Right hindlimb (tissue), 1 donor: ENCODE measurements around the gene RAB8B.
"Not testable (repeated sequence)": the region's sequence is repeated elsewhere in the genome, so short reads cannot be mapped to it uniquely, and the experiment has no call there.

ENCODE experiments used
- DNase-seq: peaks from one replicate; pipeline ENCODE4 v3.0.0-alpha.2; 2018

RAB8B gene

DNA sequence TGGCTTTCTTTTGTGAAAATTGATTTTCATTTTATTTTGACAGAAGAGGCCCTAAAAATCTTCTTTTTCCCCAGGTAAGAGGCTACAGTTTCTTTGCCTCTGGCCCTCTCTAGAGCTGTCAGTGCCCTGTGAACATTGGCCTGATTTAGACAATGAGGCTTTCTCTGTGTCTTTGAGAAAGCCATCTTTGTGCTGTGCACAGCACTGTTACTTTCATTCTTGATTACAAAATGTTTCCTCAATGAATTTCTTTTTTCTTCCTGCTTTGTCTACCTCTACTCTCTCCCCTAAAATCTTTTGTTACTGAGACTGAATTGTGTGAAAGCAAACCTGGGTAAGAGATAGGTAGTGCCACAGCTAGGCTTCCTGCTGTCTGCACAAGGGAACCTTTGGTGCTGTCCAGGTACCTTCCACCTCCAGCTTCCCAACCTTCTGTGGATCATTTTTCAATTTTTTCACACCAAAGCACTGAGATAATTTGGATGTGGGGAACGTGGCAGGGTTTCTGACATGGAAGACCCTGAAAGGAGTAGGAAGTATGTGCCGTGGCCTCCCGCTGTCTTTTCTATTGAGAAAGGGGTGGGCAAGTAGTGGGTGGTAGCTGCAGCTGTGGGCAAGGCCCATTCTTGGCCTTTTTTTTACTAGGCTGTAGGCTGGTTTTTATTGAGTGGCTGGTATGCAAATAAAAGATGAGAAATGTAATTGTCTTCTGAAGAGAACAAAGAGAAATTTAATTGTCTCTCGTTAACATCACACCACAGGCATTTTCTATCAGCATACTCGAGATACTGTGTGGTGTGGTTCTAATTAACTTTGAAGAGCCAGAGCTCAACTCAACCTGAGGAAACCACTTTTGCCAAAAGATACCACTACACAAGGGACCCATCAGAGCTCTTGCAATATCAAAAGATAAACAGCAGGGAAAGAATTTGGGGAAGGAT, 21.0 kb downstream of the RAB8B start:
- DNase-seq: no peak

DNA sequence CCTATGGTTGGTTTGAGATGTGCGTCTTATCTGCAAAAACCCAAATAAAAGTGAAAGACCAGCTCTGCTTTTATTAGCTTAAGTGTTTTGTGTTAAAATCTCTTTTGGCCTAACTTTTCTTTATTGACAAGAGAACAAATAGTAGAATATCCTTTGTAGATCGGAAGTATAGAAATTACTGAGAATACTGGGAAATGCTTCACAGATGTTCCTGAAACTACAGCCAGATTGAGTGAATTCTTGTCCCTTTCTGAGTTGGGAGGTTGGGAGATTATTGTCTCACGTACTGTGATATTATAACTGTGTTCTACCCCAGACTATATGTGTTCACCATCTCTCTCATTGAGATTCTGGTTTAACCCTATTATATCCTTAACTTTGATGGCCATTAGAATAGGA, 21.7 kb downstream of the RAB8B start:
- no peak for DNase-seq

DNA sequence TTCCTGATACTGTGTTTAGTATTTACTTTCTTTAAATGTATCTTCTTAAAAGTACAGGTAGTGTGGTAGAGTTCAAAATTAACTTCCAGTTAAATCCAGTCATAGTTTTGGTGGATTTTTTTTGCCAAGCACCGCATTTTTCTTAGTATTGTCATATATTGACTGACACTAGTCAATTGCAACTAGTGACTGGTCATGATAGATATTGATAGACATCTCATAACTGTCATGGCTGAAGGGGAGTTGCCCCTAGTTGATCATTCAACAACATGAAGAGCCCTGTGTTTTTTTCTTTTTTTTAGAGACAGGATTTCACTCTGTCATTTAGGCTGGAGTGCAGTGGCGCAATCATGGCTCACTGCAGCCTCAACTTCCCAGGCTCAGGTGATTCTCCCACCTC, 22.1 kb downstream of the RAB8B start:
- DNase-seq: no peak

DNA sequence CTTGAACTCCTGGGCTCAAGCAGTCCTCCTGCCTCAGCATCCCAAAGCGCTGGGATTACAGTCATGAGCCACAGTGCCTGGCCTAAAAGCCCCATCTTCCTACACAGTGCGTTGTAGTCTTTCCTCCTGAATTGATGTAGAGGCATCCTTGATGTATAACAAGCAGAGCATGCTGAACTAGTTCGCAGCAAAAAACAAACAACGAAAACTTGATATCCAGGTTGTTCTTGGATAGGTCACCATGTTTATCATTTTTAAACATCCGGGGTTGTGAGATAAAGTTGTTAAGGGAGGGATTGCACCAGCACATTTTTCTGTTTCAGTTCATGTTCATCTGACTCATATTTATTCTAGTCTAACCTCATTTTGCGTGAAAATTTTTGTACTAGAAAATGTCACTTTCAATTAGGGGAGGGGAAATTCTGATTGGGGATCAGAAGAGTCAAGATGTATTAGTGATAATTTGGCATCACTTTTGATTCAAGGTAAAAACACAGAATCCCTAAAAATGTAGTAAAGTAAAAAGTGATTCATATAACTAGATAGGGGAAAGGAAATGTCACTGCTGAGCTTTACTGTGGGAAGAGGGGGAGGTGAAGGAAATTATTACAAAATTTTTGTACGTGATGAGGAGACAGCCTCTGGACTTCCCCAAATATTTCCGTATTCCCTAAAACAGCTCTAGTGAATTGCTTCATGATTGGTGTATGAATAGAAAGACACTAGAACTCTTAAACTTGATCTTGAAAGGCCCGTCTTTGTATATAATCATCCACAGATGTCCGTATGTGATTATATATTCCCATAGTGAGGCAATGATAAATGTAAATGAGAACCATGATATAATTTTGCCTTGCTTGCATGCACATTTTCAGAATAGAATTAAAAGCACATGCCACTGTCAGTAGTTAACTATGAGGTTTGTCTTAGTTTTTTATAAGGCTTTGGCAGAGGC, 22.9 kb downstream of the RAB8B start:
- DNase-seq: no peak

DNA sequence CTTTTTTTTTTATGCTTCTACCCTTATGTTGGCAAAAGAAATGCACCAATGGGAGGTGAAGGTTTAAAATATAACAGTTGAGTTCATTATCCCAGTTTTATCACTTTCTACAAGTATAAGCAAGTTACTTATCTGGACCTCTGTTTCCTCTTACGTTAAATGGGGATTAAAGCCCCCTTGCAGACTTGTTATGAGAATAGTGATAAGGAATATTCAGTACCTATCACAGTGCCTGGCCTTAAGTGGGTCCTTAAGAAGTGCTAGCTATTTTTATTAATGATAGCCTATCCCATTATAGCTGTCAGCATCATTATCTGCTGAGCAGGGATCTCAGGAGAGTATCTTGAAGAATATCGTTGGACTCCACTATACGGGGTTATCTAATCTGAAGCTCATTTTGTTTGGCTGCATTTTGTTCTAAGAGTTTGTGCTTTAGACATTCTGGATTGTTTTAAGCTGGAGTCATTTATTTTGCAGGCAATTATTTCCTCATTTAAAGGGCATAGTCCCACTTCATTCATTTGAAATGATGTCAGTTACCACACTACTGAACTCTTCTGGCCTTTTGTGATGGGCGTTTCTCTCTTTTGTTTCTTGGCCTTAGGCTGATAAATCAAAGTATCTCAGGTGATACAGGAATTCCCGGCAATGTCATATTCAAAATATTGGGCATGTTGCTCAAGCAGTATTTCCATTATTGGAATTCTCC, 28.8 kb downstream of the RAB8B start:
- no peak for DNase-seq

DNA sequence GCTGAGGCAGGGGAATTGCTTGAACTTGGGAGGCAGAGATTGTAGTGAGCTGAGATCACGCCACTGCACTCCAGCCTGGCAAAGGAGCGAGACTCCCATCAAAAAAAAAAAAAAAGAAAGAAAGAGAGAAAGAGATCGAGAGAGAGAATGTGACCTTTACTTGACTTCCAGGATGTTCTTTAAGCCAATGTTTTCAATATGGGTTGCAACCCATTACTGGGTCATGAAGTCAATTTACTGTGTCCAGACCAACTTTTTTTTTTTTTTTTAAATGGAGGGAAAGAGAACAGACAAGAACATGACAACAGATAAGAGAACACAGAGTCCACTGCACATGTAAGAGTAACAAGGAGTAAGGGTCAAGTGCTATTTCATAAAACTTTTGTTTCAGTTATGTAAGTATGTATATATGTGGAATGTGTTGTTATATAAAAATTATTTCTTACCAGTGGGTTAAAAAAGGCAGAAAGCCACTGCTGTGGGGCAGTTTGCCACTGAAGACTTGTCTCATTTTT, 29.8 kb downstream of the RAB8B start:
- no peak for DNase-seq

DNA sequence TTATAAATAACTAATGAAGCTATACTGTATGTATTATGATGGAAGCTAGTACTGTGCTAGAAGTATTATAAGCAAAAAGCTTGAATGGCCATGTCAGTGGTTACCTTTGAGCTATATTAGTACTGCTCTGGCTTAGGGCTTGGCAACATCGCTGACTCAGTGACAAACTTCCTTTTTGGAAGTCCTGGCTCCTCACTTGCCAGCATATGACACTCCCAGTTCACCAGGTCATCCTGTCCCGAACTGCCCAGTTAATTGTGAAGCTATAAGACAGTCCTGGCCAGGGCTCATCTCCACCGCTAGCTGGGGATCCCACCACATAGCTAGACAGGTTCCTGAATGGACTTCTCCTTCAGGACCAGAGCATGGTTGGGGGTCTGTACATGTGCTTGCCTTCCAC, 31.9 kb downstream of the RAB8B start:
- no peak for DNase-seq

DNA sequence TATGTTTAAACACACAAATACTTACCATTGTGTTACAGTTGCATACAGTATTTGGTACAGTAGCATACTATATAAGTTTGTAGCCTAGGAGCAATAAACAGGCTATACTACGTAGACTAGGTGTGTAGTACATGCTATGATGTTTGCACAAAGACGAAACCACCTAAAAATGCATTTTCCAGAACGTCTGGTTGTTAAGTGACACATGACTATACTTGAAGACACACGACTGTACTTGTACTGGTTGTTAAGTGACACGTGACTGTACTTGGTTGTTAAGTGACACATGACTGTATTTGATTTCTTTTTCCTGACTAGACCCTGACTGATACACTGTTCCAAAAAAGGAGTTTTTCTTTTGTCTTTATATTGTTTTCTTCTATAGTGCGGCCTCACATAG, 34.1 kb downstream of the RAB8B start:
- no peak for DNase-seq

DNA sequence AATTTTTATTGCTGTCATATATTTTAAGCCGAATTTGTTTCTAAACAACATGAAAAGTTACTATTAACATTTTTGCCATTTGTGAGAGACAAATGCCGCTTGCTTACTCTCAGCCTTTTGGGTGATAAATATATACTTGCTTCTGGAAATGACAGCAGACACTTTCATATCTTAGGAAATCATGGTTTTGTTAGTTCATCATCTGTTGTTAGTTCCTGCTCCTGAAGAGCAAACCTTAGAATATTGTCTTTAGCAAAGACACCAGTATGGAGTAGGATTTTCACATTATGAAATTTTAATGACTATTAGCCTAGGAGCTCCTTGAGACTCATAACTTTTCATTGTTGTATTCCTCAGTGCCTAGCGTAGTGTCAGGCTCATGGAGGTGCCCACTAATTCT, 36.0 kb downstream of the RAB8B start:
- DNase-seq: no peak

DNA sequence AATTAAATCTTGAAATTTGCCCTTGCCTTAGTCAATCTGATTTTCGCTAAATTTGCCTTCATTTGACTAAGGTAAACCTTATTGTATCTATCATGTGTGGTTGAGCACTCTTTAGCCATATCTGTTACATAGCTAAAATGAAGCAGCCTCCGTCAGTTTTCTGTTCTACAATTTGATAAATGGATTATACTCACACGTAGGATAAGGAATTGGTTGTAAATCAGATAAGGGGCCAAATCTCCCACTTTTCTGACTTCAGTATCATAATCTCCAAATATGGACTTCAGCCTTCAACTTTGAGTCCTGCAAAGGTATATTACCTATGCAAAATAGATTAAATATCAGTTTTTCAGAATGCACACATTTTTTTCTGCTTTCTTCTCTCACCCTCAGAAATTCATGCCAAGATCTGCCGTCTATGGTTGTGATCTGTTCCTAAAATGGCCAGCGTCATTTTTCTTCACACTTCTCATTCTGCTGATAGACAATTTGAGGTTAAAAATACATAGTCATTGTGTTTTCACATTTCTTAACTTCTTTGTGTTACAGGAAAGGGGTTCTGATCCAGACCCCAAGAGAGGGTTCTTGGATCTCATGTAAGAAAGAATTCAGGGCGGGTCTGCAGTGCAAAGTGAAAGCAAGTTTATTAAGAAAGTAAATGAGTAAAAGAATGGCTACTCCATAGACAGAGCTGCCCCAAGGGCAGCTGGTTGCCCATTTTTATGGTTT, 36.9 kb downstream of the RAB8B start:
- no peak for DNase-seq

DNA sequence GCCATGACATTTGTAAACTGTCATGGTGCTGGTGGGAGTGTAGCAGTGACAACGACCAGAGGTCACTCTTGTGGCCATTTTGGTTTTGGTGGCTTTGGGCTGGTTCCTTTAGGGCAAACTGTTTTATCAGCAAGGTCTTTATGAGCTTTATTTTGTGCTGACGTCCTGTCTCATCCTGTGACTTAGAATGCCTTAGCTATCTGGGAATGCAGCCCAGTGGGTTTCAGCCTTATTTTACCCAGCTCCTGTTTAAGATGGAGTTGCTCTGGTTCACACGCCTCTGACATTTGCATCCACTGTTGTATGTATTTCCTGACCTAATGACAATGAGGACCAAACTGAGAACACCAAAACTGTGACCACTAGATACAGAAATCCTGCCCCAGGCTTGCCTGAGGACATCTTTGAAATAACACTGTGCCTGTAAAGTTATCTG, 37.6 kb downstream of the RAB8B start:
- DNase-seq: no peak

DNA sequence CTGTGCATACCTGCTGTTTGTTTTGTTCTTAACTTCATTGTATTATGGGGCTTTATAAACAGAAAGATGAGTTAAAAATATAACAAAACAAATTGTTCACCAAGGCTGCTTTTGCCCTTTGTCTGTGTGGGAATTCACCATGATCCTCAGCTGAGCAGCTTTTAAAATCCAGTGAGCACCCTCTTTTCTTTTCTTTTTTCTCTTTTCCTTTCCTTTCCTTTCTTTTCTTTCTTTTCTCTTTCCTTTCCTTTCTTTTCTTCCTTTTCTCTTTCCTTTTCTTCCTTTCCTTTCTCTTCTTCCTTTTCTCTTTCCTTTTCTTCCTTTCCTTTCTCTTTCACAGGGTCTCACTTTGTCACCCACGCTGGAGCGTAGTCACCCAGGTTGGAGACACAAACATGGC, 38.3 kb downstream of the RAB8B start:
- DNase-seq: no peak

DNA sequence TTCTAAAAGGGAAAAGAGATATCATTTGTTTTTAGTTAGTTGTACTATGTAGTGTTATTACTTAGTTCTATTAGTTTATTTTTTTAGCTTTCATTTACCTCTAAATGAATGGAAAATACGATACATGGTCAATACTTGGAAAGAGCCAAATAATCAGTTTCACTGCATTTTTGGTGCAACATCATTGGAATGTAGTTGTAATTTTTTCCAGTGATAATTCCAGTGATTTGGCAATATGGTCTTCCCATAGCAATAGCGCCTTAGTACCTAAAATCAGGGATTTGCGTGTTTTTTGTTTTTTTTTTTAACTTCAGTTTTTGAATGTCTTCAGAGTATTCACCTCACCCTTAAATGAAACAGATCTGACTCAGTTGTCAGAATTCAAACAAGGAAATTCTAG, 41.8 kb downstream of the RAB8B start:
- DNase-seq: no peak

DNA sequence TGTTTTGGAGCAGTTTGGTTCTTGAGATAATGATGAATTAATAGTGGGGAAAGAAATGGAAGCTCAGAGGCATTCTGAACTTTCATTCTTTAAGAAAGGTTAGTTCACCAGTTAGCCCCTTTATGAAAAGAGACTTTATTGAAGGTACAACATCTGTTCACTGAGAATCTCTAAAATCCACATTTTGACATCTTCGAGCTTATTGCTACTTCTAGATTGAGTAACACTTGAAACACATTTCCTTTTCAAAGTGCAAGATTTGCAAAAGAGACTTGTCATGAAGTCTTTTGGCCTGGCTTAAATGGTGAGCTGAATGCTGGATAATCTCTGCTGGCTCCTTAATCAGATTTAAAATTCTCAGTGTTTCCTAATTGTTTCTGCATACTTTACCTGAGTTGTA, 42.3 kb downstream of the RAB8B start:
- DNase-seq: no peak

DNA sequence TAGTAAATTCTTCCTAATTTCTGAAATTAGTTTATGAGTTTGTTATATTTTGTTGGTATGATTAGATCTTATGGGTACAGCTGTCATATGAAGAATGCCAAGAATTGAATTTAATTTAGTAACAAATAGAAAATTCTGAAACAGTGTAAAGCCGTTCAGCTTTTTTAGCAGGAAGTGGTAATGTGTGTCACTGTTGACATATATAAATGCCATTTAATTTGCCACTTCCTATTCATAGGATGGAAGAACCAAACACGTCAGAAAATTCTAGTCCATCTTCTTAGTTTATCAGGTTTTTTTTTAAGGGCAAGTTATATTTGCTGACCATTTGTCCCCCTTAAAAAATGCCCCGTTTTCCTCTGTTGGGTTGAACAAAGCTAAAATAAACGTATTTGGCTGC, 43.0 kb downstream of the RAB8B start:
- no peak for DNase-seq

DNA sequence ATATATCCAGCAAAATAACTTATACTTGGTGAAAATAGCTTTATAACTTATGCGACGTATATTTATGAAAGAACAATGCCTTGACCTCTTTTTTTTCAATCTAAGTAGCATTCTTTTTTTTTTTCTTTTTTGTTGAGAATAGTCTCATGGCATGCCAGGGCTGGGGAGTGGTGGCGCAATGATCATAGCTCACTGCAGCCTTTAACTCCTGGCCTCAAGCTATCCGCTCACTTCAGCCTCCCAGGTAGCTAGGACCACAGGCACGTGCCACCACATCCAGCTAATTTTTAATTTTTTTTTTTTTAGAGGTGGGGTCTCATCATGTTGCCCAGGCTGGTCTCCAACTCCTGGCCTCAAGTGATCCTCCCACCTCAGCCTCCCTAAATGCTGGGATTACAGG, 43.5 kb downstream of the RAB8B start:
- no peak for DNase-seq

DNA sequence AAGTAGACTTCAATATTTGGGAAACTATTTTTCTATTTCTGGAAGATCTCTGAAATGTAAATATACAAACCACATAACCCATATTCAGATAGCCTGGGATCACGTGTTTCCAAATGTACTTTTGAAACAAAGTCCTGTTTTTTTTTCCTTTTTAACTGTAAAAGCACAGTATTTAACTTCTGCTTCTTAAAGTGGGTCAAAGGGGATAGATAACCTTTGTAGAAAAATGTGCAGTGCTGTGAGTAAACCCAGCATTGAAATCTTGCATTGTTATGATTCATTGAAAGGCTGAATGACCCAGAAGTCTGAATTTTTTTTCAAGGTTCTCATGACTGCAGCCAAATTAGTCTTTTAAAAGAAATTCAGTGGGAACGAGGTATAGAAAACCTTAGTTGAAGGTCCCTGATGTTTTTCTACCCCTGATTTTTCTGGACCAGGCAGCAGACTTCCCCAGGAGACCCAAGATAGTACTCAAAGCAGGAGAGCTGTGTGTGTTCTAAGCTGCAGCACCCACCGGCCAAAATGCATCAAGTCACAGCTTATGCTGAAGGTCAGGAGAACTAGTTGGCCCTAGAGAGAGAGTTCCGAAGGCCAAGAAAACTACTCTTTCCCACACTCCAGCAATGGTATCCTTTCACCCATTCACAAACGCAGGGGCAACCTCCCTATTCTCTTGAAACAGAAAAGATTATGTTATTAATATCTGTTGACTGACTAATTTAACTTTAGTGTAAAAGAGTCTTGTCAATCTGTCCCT, 44.4 kb downstream of the RAB8B start:
- DNase-seq: no peak

DNA sequence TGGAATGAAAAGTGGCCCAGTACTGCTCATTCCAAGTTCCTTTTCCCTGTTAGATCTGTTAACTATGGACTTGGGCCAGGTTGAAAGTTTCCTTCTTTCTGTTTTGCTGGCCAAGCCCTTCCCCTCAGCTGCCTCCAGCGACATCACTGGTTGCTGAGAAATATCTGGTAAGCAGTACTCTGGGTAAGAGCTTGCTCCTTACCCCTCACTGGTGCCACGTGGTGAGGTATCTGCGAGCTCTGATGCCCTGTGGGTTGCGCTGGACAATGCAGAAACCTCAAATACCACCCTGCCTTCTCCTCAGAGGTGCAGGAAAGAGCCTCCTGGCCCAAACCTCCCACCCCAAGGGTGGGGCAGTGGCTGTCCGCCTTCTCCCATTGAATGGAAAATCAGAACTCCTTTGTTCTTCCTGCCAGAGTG, 45.1 kb downstream of the RAB8B start:
- DNase-seq: peak; percentile 40

DNA sequence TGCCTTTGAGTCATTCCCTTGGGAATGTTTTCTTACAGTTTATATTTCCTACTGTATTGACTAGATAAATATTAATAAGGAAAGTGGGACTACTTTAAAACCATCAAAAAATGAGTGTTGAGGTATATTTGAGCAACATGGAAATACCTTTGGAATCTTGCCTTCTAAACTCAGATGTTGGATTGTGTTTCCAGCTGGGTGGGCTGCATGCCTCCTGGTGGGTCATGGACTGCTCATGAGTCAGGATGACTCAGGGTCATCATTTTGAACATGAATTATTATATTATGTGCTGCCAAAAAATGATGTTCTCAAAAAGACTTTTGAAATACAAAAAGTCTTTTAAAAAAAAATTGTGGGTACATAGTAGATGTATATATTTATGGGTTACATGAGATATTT, 46.9 kb downstream of the RAB8B start:
- no peak for DNase-seq

DNA sequence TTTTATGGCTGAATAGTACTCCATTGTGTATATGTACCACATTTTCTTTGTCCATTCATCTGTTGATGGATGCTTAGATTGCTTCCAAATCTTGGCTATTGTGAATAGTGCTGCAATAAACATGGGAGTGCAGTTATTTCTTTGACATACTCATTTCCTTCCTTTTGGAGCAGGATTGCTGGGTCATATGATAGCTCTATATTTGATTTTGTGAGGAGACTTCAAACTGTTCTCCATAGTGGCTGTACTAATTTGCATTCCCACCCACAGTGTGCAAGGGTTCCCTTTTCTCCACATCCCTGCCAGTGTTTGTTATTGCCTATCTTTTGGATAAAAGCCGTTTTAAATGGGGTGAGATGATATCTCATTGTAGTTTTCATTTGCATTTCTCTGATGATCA, 47.7 kb downstream of the RAB8B start:
- DNase-seq: not testable (repeated sequence)

DNA sequence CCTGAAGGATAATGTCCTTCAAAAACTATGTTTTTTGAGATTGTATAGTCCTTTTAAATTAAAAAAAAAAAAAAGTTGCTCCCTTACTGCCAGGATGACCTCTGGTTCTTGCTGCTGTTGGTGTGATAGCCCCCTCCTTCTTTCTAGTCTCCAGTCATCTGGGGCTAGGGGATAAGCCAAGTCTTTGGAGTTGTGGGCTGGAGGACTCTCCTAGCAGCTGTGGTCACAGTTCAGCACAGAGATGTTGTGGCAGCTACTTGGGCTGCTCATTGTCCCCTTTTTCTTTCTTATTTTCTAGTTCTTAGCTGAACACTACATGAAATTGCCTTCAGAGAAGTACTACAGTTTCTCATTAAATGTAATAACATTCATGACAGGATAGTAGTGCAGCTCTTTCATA, 48.8 kb downstream of the RAB8B start:
- no peak for DNase-seq
